ENCODE data around the gene TMEM98.
"Not testable (repeated sequence)": the region's sequence is repeated elsewhere in the genome, so short reads cannot be mapped to it uniquely, and the experiment has no call there.

Gene TMEM98

GRCh38 chr17:32916134-32916533, 11.8 kb upstream of the TMEM98 start:
- DNase-seq = no peak

- DNase-seq = no peak
Observed at GRCh38 chr17:32917081-32917480, 10.9 kb upstream of the TMEM98 start.

GRCh38 chr17:32917842-32918241, 10.1 kb upstream of the TMEM98 start:
- DNase-seq = no peak

GRCh38 chr17:32919876-32920275, 8.1 kb upstream of the TMEM98 start:
- not testable (repeated sequence) for DNase-seq

- DNase-seq = no peak
Observed at GRCh38 chr17:32920293-32920692, 7.7 kb upstream of the TMEM98 start.

GRCh38 chr17:32921017-32921416, 6.9 kb upstream of the TMEM98 start:
- DNase-seq = no peak

GRCh38 chr17:32923905-32924304, 4.0 kb upstream of the TMEM98 start:
- not testable (repeated sequence) for DNase-seq

- no peak for DNase-seq
Observed at GRCh38 chr17:32926183-32926582, 1.8 kb upstream of the TMEM98 start.

- not testable (repeated sequence) for DNase-seq
Observed at GRCh38 chr17:32926789-32927188, 1.2 kb upstream of the TMEM98 start.

GRCh38 chr17:32927201-32927723, 691 bp upstream of the TMEM98 start:
- no peak for DNase-seq

GRCh38 chr17:32928586-32929535, 908 bp downstream of the TMEM98 start:
- no peak for DNase-seq

GRCh38 chr17:32929588-32929987, 1.6 kb downstream of the TMEM98 start:
- no peak for DNase-seq

- no peak for DNase-seq
Observed at GRCh38 chr17:32930512-32930911, 2.6 kb downstream of the TMEM98 start.

- no peak for DNase-seq
Observed at GRCh38 chr17:32931686-32932085, 3.7 kb downstream of the TMEM98 start.

GRCh38 chr17:32933881-32934280, 5.9 kb downstream of the TMEM98 start:
- DNase-seq = no peak

- no peak for DNase-seq
Observed at GRCh38 chr17:32935726-32936125, 7.8 kb downstream of the TMEM98 start.

- no peak for DNase-seq
Observed at GRCh38 chr17:32936186-32936893, 8.4 kb downstream of the TMEM98 start.

GRCh38 chr17:32936894-32937500, 9.0 kb downstream of the TMEM98 start:
- peak; percentile 84 for DNase-seq

- no peak for DNase-seq
Observed at GRCh38 chr17:32940706-32941390, 12.9 kb downstream of the TMEM98 start.

GRCh38 chr17:32941419-32942032, 13.6 kb downstream of the TMEM98 start:
- no peak for DNase-seq

- no peak for DNase-seq
Observed at GRCh38 chr17:32943206-32943605, 15.3 kb downstream of the TMEM98 start.

GRCh38 chr17:32943647-32944191, 15.8 kb downstream of the TMEM98 start:
- DNase-seq = no peak

Data from activated CD8-positive, alpha-beta memory T cell treated with anti-CD3 and anti-CD28 coated beads for 24 hours (primary cell).